Measurements from ENCODE around the gene PCGF3.
"Not testable (repeated sequence)": the region's sequence is repeated elsewhere in the genome, so short reads cannot be mapped to it uniquely, and the experiment has no call there.

Gene PCGF3

GRCh38 chr4:668219-668618 is 37.4 kb upstream of the PCGF3 start:
- DNase-seq: not testable (repeated sequence)

- DNase-seq: not testable (repeated sequence)
Measured at GRCh38 chr4:669806-670559, 35.6 kb upstream of the PCGF3 start.

- DNase-seq: no peak
Measured at GRCh38 chr4:671769-672168, 33.9 kb upstream of the PCGF3 start.

GRCh38 chr4:673349-674091 is 32.1 kb upstream of the PCGF3 start:
- no peak for DNase-seq

GRCh38 chr4:674172-675035 is 31.2 kb upstream of the PCGF3 start, which contains the start of the genes ATP5ME and MYL5:
ATP5ME (minus strand) TSS chr4:674276; CDS start chr4:674247, 29 bp downstream.
MYL5 (plus strand) TSS chr4:674542; CDS start chr4:678027, 3,485 bp downstream.
- DNase-seq: peak; percentile 96 to 97

- DNase-seq: no peak
Measured at GRCh38 chr4:675036-675882, 30.4 kb upstream of the PCGF3 start.

GRCh38 chr4:675980-676870 is 29.4 kb upstream of the PCGF3 start:
- no peak for DNase-seq

GRCh38 chr4:676871-677235 is 28.8 kb upstream of the PCGF3 start:
- no peak for DNase-seq

GRCh38 chr4:677431-678293 is 28.0 kb upstream of the PCGF3 start:
- peak in 1 of 2 experiments; percentile 40 for DNase-seq

GRCh38 chr4:678331-679103 is 27.1 kb upstream of the PCGF3 start:
- no peak for DNase-seq

- no peak for DNase-seq
Measured at GRCh38 chr4:679104-679481, 26.5 kb upstream of the PCGF3 start.

GRCh38 chr4:679629-680028 is 26.0 kb upstream of the PCGF3 start:
- DNase-seq: no peak

- no peak for DNase-seq
Measured at GRCh38 chr4:680091-680490, 25.5 kb upstream of the PCGF3 start.

GRCh38 chr4:680551-680927 is 25.1 kb upstream of the PCGF3 start:
- DNase-seq: no peak

- DNase-seq: no peak
Measured at GRCh38 chr4:680928-681645, 24.5 kb upstream of the PCGF3 start.

- no peak for DNase-seq
Measured at GRCh38 chr4:681736-682451, 23.7 kb upstream of the PCGF3 start.

GRCh38 chr4:682490-683172 is 23.0 kb upstream of the PCGF3 start:
- no peak for DNase-seq
